ENCODE data around the gene NHEJ1. TPM values are rescaled to one million over a fixed set of nuclear protein-coding genes. Genes with fewer than 3 reads are reported as not detected.

NHEJ1 gene
- total and polyA plus RNA-seq, 9 donors, result 10.8 to 23.1 (median 17.1) TPM

DNA sequence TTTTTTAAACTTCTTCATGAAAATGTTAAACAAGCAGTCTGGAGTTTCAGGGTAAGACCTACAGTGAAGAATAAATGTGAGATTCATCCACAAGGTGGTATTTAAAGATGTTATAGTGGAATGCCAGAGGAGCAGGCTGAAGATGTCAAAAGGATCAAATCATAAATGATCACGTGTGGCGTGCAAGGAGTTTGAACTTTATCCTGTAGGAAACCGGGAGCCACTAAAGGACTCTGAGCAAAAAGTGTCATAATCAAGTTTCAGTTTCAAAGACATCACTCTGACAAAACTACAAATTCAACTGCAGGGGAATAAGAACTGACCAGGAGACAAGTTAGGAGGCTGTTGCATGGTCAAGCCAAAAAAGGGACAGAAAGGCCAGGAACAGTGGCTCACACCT lies 19.9 kb downstream of the NHEJ1 start:
- Histone ChIP-seq H3K4me1 (ENCODE audit: insufficient read depth) (no peaks in the 10 kb centered on the region), H3K27me3 (no peaks in the 10 kb centered on the region), H3K27ac (no peak overlapping the region), H3K9me3 (no peaks in the 10 kb centered on the region), H3K4me3 (no peak overlapping the region), H3K36me3 (no peaks in the 10 kb centered on the region)
- WGBS, 3 donors, result 87 to 96% (median 93%) methylated on average over 3 of the region's 3 CpGs
- no peak for DNase-seq
- intact Hi-C loops (cut with DNase I), result loop anchor here in 1 of 4 donors (10.0 kb wide), 1 partner anchor 86 kb away; no protein-coding TSS in a partner anchor
- TF ChIP-seq EP300 (IDR thresholded peaks at IDR 0.05) (no peak), POLR2A (IDR thresholded peaks at IDR 0.05) (no peak)
- TF ChIP-seq, protein P1, sequence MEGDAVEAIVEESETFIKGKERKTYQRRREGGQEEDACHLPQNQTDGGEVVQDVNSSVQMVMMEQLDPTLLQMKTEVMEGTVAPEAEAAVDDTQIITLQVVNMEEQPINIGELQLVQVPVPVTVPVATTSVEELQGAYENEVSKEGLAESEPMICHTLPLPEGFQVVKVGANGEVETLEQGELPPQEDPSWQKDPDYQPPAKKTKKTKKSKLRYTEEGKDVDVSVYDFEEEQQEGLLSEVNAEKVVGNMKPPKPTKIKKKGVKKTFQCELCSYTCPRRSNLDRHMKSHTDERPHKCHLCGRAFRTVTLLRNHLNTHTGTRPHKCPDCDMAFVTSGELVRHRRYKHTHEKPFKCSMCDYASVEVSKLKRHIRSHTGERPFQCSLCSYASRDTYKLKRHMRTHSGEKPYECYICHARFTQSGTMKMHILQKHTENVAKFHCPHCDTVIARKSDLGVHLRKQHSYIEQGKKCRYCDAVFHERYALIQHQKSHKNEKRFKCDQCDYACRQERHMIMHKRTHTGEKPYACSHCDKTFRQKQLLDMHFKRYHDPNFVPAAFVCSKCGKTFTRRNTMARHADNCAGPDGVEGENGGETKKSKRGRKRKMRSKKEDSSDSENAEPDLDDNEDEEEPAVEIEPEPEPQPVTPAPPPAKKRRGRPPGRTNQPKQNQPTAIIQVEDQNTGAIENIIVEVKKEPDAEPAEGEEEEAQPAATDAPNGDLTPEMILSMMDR (IDR thresholded peaks at IDR 0.05), result no peak

GRCh38 chr2:219133976-219134375 lies 26.6 kb downstream of the NHEJ1 start:
- H3K27me3 ChIP-seq, result no peaks in the 10 kb centered on the region
- 91 to 95% (median 94%) methylated on average over 4 of the region's 4 CpGs for WGBS, 3 donors
- TF ChIP-seq POLR2A (IDR thresholded peaks at IDR 0.05), result no peak
- TF ChIP-seq, protein P1 (IDR thresholded peaks at IDR 0.05), result no peak
- TF ChIP-seq EP300 (IDR thresholded peaks at IDR 0.05), result no peak
- DNase-seq, result no peak
- no peaks in the 10 kb centered on the region for H3K36me3 ChIP-seq
- no peak overlapping the region for H3K27ac ChIP-seq
- H3K9me3 ChIP-seq, result no peaks in the 10 kb centered on the region
- H3K4me1 ChIP-seq (ENCODE audit: insufficient read depth), result no peaks in the 10 kb centered on the region
- H3K4me3 ChIP-seq, result no peak overlapping the region
- intact Hi-C loops (cut with DNase I), result no loop called here

DNA sequence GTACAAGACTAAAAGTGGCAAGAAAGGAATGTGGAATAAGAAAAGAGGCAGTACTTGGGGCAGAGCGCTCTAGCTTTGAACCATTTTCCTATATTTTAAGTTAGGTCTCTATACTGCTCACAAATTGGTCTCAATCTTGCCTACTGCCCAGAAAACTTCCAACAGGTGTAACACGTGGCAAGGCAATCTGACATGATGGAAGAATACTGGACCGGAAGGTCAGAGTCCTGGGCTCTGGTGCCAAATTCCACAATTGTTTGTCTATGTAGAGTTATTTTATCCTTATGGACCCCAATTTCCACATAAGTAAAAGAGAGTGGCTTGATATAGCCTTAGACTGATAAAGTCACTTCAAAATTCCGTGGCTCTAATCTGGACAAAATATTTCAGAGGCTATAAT lies 28.9 kb downstream of the NHEJ1 start:
- Histone ChIP-seq H3K27me3 (no peaks in the 10 kb centered on the region), H3K9me3 (no peaks in the 10 kb centered on the region), H3K4me1 (ENCODE audit: insufficient read depth) (peaks cover 4% of the 10 kb centered on the region), H3K27ac (no peak overlapping the region), H3K36me3 (no peaks in the 10 kb centered on the region), H3K4me3 (no peak overlapping the region)
- no peak for TF ChIP-seq EP300 (IDR thresholded peaks at IDR 0.05)
- TF ChIP-seq POLR2A (IDR thresholded peaks at IDR 0.05), result no peak
- TF ChIP-seq, protein P1 (IDR thresholded peaks at IDR 0.05), result no peak
- DNase-seq, result no peak
- intact Hi-C loops (cut with DNase I), result no loop called here
- 73 to 81% (median 78%) methylated on average over 4 of the region's 4 CpGs for WGBS, 3 donors

DNA sequence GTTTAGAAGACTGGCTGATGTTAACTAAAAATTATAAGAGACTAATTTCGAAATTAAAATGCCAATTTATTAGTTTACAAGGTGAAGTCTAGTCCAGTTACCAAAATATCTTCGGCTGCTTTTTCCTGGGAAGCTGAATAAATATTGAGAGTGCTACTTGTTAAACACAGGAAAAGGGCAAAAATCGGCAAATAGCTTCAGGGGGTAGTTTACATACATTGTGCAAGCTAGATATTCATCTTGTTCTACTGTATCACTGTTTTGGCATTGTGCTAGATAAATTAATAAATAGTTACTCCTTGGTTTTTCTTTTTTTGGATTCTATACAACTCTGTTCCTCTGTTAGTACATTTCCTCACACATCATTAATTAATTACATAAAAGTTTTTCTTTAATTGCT lies 29.3 kb downstream of the NHEJ1 start:
- H3K27me3 ChIP-seq, result no peaks in the 10 kb centered on the region
- no peak overlapping the region for H3K27ac ChIP-seq
- no peaks in the 10 kb centered on the region for H3K36me3 ChIP-seq
- no peak overlapping the region for H3K4me3 ChIP-seq
- intact Hi-C loops (cut with DNase I), result no loop called here
- TF ChIP-seq POLR2A (IDR thresholded peaks at IDR 0.05) (no peak), EP300 (IDR thresholded peaks at IDR 0.05) (no peak)
- TF ChIP-seq, protein P1 (IDR thresholded peaks at IDR 0.05), result no peak
- no peak for DNase-seq
- H3K9me3 ChIP-seq, result no peaks in the 10 kb centered on the region
- 84 to 88% (median 85%) methylated on average over 3 of the region's 3 CpGs for WGBS, 3 donors
- H3K4me1 ChIP-seq (ENCODE audit: insufficient read depth), result peaks cover 4% of the 10 kb centered on the region

Data from ovary (tissue), 9 donors.